NCI-H748 (cell line): ENCODE measurements around the gene TNN.
"Not testable (repeated sequence)": the region's sequence is repeated elsewhere in the genome, so short reads cannot be mapped to it uniquely, and the experiment has no call there.

ENCODE experiments used
- DNase-seq: peaks from one replicate; lab custom pipeline; 2025; ENCODE audit not compliant: unreplicated experiment; lab: John Stamatoyannopoulos, UW

TNN gene

GRCh38 chr1:175071276-175071943 is 3.8 kb downstream of the TNN start:
- DNase-seq = no peak

DNA sequence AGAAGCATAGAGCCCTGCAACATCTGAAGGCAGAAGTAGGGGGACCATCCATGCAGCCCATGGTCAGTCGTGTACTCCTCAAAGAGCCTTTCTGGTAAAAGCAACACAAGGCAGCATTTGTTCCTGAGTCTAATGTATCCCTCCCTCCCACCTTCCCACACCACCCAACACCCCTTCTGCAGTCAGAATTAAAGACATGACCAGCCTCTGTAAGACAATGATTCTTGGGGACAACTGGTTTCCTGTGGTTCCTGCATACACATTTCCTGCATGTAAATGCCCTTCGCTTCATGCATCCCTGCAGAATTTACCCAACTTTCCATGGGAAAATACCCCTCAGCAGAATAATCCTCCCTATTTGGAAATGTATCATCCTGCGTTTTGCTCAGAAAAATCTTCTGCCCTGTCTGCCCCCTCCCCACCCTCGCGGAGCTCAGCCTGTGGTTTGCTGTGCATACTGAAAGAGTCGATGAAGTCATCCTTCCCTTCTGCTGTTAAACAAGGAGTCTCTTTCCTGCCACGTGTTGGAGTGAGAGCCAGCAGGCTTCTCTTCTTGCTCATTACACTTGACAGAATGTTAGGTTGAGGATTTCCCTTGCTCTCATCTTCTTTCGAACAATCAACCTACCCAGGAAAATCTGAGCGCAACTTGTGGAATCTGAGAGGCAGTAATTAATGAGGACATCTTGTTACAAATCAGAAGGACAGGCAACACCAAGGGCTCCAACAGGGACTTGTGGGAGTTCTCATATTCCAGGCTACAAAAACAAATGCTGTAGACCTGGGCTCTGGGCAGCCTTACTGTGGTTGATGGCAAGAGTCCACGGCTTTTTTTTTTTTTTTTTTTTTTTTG is 4.7 kb downstream of the TNN start:
- peak; percentile 7 for DNase-seq

DNA sequence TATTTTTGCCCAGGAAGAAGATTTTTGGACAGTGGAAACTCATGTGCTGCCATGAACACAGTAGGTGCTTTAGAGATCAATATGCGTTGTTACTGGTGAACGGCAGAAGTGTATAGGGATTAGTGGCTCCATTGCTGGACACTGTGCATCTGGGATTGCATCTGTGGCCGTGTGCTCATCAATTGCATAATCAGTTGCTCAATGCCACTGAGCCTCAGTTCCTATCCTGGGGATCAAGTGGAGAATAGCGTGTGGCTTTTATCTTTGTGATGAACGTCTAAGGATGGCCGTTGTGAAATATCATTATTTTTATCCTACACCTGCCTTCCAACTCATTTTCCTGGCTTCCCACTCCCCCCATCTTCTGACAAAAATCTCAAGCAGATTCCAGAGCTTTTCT is 5.4 kb downstream of the TNN start:
- DNase-seq = no peak

GRCh38 chr1:175073633-175074032 is 6.0 kb downstream of the TNN start:
- DNase-seq = no peak

DNA sequence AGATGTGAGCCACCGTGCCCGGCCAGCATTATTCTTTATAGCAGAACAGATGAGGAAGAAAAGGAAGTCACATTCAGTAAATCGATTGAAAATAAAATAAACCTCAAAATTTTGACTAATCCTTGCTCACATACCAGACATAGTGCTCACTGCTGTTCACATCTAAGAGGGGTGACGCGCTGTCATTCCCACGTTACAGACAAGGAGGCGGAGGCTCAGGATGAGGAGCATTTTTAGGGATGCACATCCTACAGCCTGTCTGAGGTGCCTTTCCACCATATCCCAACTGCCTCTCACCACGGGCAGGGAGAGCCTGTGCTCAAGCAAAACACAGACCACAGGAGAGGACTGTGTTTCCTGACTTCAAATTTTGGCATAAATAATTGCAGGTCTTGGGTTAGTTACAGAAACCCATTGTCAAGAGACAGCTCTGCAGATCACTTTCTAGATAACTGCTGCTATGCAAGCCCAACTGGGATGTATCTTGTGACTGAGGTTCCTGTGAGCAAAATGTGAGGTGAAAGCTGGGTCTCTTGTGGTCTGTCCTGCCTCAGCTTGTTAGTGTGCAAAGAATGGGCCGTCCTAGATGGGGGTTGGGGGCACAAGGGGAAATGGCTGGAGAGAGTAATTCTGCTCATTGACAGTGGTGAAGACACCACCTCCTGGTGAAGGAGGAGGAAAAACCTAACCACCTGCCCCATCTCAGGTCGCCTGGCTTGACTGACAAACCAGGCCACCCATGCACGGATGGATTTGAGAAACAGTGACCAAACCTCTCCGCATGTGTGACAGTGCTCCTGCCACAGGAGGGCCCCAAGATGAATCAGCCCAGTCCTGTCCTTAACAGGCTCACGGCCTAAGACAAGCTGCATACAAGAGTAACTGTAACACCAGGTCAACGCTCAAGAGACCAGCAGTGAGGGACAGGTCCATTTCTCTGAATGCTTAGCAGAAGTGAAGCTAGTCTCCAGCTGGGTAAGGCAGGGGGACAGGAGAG is 8.2 kb downstream of the TNN start:
- DNase-seq = no peak

DNA sequence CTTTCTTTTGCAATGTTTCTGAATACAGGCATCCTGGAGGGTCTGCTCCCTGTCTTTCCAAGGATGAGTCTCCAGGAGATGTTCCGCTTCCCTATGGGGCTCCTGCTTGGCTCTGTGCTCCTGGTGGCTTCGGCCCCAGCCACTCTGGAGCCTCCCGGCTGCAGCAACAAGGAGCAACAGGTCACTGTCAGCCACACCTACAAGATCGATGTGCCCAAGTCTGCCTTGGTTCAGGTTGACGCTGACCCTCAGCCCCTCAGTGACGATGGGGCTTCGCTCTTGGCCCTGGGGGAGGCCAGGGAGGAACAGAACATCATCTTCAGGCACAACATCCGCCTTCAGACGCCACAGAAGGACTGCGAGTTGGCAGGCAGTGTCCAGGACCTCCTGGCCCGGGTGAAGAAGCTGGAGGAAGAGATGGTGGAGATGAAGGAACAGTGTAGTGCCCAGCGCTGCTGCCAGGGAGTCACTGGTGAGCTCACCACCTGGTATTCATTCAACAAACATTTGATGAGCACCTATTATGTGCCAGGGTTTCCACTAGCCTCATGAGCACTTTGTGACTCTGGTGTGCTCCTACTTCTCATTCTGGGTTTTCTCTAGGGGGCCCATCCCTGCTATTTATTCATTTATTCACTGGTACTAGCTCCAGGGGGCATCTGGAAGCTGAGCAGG is 9.9 kb downstream of the TNN start:
- DNase-seq = no peak

DNA sequence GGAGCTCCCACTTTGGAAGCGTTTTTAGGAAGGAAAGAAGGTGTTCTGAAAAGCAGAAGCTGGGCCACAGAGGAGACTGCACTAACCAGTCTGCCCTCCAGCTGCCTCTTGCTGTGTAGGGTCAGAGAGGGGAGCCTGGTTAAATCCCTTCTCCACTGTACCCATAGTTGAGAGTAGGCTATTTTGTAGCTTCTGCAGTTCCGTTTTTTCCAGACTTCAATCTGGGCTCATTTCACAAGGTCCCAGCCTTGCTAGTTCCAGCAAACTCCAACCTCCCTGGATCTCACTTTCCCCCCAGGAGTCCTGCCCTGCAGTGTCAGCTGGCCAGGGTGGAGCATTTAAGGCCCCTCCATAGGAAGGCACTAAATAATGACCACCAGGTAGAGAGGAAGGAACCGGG is 11.0 kb downstream of the TNN start:
- DNase-seq = no peak

DNA sequence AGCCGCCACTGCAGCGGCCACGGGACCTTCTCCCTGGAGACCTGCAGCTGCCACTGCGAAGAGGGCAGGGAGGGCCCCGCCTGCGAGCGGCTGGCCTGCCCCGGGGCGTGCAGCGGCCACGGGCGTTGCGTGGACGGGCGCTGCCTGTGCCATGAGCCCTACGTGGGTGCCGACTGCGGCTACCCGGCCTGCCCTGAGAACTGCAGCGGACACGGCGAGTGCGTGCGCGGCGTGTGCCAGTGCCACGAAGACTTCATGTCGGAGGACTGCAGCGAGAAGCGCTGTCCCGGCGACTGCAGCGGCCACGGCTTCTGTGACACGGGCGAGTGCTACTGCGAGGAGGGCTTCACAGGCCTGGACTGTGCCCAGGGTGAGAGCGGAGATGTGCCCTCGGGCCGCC is 11.7 kb downstream of the TNN start:
- DNase-seq = no peak

DNA sequence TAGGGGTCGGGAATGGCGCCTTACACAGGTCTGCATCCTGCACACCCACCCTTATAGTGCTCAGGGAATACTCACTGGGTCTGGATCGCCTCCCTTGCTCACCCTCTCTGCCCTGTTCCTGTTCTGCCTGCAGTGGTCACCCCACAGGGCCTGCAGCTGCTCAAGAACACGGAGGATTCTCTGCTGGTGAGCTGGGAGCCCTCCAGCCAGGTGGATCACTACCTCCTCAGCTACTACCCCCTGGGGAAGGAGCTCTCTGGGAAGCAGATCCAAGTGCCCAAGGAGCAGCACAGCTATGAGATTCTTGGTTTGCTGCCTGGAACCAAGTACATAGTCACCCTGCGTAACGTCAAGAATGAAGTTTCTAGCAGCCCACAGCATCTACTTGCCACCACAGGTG is 12.4 kb downstream of the TNN start:
- DNase-seq = no peak

GRCh38 chr1:175081983-175082382 is 14.3 kb downstream of the TNN start:
- no peak for DNase-seq

GRCh38 chr1:175088525-175088951 is 20.9 kb downstream of the TNN start:
- no peak for DNase-seq

DNA sequence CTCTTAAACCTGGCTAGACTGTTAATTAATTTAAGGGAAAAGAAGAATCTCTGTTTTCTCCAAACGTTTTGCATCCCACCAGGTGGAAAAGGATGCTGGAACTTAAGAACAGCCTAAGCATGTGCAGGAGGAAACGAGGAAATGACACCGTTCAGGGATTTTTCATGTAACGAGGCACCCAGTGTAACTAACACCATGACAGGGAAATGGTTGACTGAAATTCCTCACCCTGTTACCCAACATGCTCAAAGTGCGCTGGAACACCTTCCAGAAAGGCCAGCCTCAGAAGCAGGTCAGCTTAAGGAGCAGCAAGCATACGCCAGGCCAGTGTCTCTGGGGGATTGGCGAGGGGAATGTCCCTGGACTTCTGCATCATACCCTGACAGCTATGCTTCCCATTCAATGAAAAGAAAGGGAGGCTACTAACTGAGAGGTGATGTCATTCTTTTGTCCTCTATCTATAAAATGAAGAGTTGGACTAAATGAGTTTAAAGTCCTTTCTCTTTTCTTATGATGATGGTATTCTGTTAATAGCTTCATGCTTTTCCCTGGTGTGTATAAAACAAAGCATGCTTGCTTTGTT is 21.6 kb downstream of the TNN start:
- no peak for DNase-seq

DNA sequence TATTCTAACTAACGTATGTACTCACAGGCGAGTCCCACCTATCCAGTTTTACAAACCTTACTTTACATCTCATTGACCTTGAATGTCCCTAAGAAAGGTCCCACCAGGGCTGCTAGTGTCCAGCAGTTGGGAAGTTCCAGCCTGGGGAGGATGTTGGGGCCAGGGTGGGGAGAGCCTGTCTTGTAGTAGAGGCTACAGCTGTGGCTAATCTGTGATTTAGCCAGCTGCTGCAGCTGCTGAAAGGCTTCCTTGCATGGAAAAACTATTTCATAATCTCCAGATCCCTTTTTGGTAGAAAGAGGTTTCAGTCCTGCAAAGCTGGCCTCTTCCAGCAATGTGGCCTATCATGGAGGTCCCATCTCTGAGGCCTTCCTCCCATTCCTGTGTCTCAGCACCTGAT is 23.1 kb downstream of the TNN start:
- DNase-seq = no peak

DNA sequence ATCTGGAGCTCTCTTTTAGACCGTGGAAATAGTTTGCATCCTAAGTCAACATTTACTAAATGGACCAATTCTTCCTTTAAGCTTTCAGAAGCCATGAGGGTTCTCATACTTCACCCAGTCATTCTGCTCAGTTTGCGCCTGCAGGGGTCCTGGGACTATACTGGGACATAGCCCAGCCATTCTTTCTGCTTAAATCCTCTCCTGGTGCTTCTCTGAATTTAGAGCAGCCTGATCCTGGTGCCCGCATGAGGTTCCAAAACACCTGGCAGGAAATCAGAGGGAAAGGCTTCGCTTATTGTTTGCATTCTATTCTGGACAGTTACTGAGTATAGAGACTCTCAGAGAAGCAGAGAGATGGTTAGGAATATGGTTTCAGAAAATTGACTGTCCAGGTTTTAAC is 27.0 kb downstream of the TNN start:
- DNase-seq = no peak

- no peak for DNase-seq
Observed at GRCh38 chr1:175095069-175095468, 27.4 kb downstream of the TNN start.

GRCh38 chr1:175095978-175096607 is 28.5 kb downstream of the TNN start:
- no peak for DNase-seq

- no peak for DNase-seq
Observed at GRCh38 chr1:175097361-175097760, 29.7 kb downstream of the TNN start.

DNA sequence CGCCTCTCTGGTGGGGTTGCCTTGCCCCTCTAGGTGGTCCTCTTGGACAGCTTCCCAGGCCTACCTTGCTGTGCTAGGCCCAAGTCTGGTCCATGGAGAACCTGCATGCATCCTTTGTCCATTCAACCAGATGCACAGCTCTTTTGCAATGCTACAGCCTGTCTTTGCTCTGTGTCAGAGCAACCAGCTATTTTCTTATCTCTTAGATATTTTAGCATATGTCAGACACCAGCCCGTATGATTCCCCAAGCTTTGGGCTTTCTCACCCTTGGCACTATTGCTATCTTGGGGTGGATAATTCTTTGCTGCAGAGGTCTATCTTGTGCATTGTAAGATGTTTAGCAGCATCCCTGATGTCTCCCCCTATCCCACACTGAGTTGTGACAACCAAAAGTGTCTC is 32.3 kb downstream of the TNN start:
- DNase-seq = no peak

DNA sequence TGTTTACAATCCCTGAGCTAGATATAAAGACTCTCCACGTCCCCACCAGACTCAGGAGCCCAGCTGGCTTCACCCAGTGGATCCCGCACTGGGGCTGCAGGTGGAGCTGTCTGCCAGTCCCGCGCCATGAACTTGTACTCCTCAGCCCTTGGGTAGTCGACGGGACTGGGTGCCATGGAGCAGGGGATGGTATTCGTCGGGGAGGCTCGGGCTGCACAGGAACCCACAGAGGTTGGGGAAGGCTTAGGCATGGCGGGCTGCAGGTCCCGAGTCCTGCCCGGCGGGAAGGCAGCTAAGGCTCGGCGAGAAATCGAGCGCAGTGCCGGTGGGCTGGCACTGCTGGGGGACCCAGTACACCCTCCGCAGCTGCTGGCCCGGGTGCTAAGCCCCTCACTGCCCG is 34.5 kb downstream of the TNN start:
- not testable (repeated sequence) for DNase-seq

GRCh38 chr1:175106536-175106935 is 38.9 kb downstream of the TNN start:
- DNase-seq = not testable (repeated sequence)
